A549 (cell line): Measurements from ENCODE around the gene MAP3K10.

Experiments used
- MAFK ChIP-seq: fragments of 450-650 bp; IDR thresholded peaks from 2 replicates; pipeline ENCODE4 v1.6.1; 2014; ENCODE audit not compliant: partially characterized antibody
- TF ChIP-seq, protein P1 (sequence below): fragments of >200 bp; sonication (Bioruptor Twin); formaldehyde crosslinking; IDR thresholded peaks from 3 replicates; pipeline ENCODE4 v1.5.1; 2016

DNA sequence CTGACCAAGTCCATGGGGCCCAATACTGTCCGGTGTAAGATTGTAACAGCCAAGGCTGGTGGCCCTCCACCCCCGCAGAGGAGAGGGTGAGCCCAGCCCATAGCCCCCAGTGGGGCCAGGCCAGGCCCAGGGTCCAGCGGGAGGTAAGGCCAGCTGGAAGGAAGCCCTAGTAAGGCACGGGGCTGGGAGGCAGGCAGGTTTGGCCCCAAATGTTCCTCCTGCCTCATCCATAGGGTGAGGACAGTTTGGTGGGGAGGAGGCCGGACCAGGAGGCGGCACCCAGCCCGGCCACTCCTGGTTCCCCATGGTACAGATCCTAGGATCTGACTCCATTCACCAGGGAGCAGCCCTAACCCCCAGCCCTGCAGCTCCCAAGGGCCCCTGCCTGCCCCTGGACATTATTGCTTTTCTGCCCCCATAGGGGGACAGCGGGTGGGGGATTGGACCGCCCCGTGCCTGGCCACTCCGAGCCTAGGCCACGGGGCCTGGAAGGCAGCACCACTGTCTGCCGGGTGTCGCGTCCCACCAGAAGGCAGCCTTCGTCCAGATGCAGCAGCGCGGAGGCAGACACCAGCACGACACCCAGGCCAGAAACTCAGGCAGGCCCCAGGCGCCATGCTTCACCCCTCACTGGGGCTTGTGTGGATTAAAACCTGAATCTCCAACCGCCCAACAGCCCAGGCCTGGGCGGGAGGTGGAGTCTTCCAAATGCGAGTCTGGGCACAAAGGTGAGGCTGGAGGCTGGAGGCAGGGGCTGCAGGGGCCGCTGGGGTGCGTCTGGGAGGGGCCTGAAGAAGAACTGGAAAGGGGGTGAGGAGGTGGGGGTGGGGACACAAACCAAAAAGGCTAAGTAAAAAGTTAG lies 42.0 kb downstream of the MAP3K10 start:
- TF ChIP-seq, protein P1, sequence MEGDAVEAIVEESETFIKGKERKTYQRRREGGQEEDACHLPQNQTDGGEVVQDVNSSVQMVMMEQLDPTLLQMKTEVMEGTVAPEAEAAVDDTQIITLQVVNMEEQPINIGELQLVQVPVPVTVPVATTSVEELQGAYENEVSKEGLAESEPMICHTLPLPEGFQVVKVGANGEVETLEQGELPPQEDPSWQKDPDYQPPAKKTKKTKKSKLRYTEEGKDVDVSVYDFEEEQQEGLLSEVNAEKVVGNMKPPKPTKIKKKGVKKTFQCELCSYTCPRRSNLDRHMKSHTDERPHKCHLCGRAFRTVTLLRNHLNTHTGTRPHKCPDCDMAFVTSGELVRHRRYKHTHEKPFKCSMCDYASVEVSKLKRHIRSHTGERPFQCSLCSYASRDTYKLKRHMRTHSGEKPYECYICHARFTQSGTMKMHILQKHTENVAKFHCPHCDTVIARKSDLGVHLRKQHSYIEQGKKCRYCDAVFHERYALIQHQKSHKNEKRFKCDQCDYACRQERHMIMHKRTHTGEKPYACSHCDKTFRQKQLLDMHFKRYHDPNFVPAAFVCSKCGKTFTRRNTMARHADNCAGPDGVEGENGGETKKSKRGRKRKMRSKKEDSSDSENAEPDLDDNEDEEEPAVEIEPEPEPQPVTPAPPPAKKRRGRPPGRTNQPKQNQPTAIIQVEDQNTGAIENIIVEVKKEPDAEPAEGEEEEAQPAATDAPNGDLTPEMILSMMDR, result no peak
- no peak for TF ChIP-seq MAFK
